Gastrocnemius medialis (tissue), 4 donors: ENCODE data around the gene PDIA4. TPM values are rescaled to one million over a fixed set of nuclear protein-coding genes. Genes with fewer than 3 reads are reported as not detected.

Source experiments
- ATAC-seq, 2 donors: fragments of 150-250 bp; one replicate each; pipeline ENCODE4 v1.9.1; 2016
- DNase-seq, 2 donors: peaks; one replicate each; pipeline ENCODE4 v3.0.0-alpha.2; 2019
- H3K27ac ChIP-seq, 4 donors: fragments of 200-600 bp; sonication (generic); 1 replicate in 1 of 4; 2 replicates in 3 of 4; pipeline ENCODE4 v1.5.1; 2016 to 2018; ENCODE audit warnings: mild to moderate bottlenecking in 2 of 4, moderate library complexity in 1 of 4
- H3K27me3 ChIP-seq, 3 donors: fragments of 200-600 bp; sonication (generic) in 2 of 3; 1 replicate in 1 of 3; 2 replicates in 2 of 3; pipeline versions ENCODE4 v1.5.1 to v1.6.0; 2016 to 2019; ENCODE audit warnings: mild to moderate bottlenecking in 1 of 3, moderate library complexity in 1 of 3
- H3K36me3 ChIP-seq, 2 donors: fragments of 200-600 bp; sonication (generic) in 1 of 2; one replicate each; pipeline ENCODE4 v1.5.1; 2017 to 2018
- H3K4me1 ChIP-seq, 2 donors: fragments of 200-600 bp; sonication (generic) in 1 of 2; one replicate each; pipeline ENCODE4 v1.5.1; 2016 to 2017; ENCODE audit warnings: mild to moderate bottlenecking in 2 of 2
- H3K4me3 ChIP-seq, 4 donors: fragments of 200-600 bp; sonication (generic) in 3 of 4; 1 replicate in 1 of 4; 2 replicates in 3 of 4; pipeline ENCODE4 v1.5.1; 2016 to 2019; ENCODE audit warnings: mild to moderate bottlenecking in 2 of 4
- H3K9me3 ChIP-seq, 3 donors: fragments of 200-600 bp; sonication (generic) in 2 of 3; 1 replicate in 1 of 3; 2 replicates in 2 of 3; pipeline ENCODE4 v1.5.1; 2016 to 2019
- CTCF ChIP-seq, 5 experiments: fragments of 450-650 bp in 3 of 5; fragments of 200-600 bp in 2 of 5; sonication (generic) in 2 of 5; IDR thresholded peaks in 4 of 5; conservative IDR thresholded peaks in 1 of 5; 1 replicate in 4 of 5; 2 replicates in 1 of 5; pipeline ENCODE4 v1.5.1; 2016 to 2019; ENCODE audit warnings: antibody characterized with exemption in 5 of 5, mild to moderate bottlenecking in 3 of 5, moderate library complexity in 3 of 5
- POLR2A ChIP-seq, 2 donors: fragments of 450-650 bp; IDR thresholded peaks; one replicate each; pipeline ENCODE4 v1.6.1; 2017; ENCODE audit warnings: antibody characterized with exemption in 2 of 2, mild to moderate bottlenecking in 2 of 2, moderate library complexity in 2 of 2
- in situ Hi-C, 4 donors: fragments of 200-750 bp; cut with MboI; loops; one replicate each; pipeline versions ENCODE4 v1.15.0 to v1.8.0; 2017; ENCODE audit warnings: low sequenced_read_pairs in 4 of 4
- intact Hi-C: fragments of 100-400 bp; cut with DNase I; formaldehyde crosslinking; loops from one replicate; pipeline ENCODE4 v1.15.1; 2023; ENCODE audit warnings: low total_unique reads
- total RNA-seq, 4 donors: library from RNA; depleted of rRNA; stranded (reverse); fragments of >200 nt; gene quantifications; one replicate each; pipeline versions ENCODE4 v1.1.0 to v1.2.3, GENCODE V29; 2016

PDIA4 gene
- total RNA-seq, 4 donors from 2014 or later, result 10.8 to 19.6 (median 14.2) TPM

DNA sequence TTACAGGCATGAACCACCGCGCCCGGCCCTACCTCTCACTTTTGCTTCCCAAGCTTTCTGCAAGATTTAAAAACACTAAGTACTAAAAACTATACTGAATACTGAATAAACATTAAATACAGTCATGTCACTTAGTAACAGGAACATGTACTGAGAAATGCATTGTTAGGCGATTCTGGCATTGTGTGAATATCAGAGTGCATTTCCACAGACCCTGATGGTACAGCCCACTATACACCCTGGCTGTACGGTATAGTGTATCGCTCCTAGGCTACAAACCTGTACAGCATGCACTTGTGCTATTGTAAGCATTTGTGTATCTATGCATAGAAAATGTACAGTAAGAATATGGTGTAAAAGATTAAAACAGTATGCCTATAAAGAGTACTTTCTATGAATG is 29.1 kb downstream of the PDIA4 start:
- in situ Hi-C loops (no loop called here), intact Hi-C loops (no loop called here)

DNA sequence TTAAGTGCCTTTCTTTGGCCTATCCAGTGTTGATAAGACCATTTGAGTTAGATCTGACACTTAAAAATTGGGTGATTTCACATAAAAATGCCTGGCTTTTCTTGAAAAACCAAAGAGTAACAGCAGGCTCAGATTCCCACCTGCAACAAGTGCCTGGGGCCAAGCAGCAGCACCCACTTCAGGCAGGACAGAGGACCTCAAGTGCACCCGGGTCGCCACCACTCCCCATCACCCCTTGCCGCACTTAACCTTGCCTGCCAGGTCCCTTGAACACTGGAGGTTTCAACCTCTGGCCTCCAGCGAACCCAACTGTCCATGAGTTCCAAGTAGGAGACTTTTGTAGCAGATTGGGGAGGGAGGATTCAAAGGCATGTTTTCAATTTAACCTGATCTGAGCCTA is 30.8 kb downstream of the PDIA4 start:
- no peak overlapping the region for H3K4me3 ChIP-seq
- in situ Hi-C loops (no loop called here), intact Hi-C loops (no loop called here)
- no peaks in the 10 kb centered on the region for H3K9me3 ChIP-seq
- no peaks in the 10 kb centered on the region for H3K4me1 ChIP-seq
- H3K27ac ChIP-seq, result no peak overlapping the region
- TF ChIP-seq CTCF (IDR thresholded peaks at IDR 0.05 in 4 of 5, conservative IDR thresholded peaks at IDR 0.05 in 1 of 5) (no peak), POLR2A (IDR thresholded peaks at IDR 0.05) (no peak)
- no peak for DNase-seq
- H3K27me3 ChIP-seq, result no peaks in the 10 kb centered on the region
- no peaks in the 10 kb centered on the region for H3K36me3 ChIP-seq
- no peak for ATAC-seq

More for the DNA sequence above, 29.1 kb downstream of the PDIA4 start:
- Histone ChIP-seq H3K9me3 (no peaks in the 10 kb centered on the region), H3K4me1 (no peaks in the 10 kb centered on the region), H3K36me3 (peaks cover 0 to 14% of the 10 kb centered on the region in 2 donors), H3K27me3 (no peaks in the 10 kb centered on the region), H3K4me3 (no peak overlapping the region), H3K27ac (no peak overlapping the region)
- no peak for ATAC-seq
- TF ChIP-seq CTCF (IDR thresholded peaks at IDR 0.05 in 4 of 5, conservative IDR thresholded peaks at IDR 0.05 in 1 of 5) (no peak), POLR2A (IDR thresholded peaks at IDR 0.05) (no peak)
- DNase-seq, result no peak

GRCh38 chr7:148994576-148994975 is 33.7 kb downstream of the PDIA4 start:
- no peaks in the 10 kb centered on the region for H3K36me3 ChIP-seq
- intact Hi-C loops, result no loop called here
- no peaks in the 10 kb centered on the region for H3K9me3 ChIP-seq
- DNase-seq (no peak), ATAC-seq (no peak)
- no peaks in the 10 kb centered on the region for H3K27me3 ChIP-seq
- no peak overlapping the region for H3K4me3 ChIP-seq
- H3K4me1 ChIP-seq, result no peaks in the 10 kb centered on the region
- H3K27ac ChIP-seq, result no peak overlapping the region
- in situ Hi-C loops, result no loop called here
- TF ChIP-seq POLR2A (IDR thresholded peaks at IDR 0.05) (no peak), CTCF (IDR thresholded peaks at IDR 0.05 in 4 of 5, conservative IDR thresholded peaks at IDR 0.05 in 1 of 5) (no peak)

- in situ Hi-C loops (no loop called here), intact Hi-C loops (no loop called here)
- no peak for DNase-seq
- Histone ChIP-seq H3K9me3 (no peaks in the 10 kb centered on the region), H3K4me3 (no peak overlapping the region), H3K27me3 (no peaks in the 10 kb centered on the region), H3K27ac (no peak overlapping the region), H3K36me3 (no peaks in the 10 kb centered on the region), H3K4me1 (peaks cover 2 to 4% of the 10 kb centered on the region in 2 donors)
- TF ChIP-seq CTCF (IDR thresholded peaks at IDR 0.05 in 4 of 5, conservative IDR thresholded peaks at IDR 0.05 in 1 of 5) (no peak), POLR2A (IDR thresholded peaks at IDR 0.05) (no peak)
- no peak for ATAC-seq
Observed at GRCh38 chr7:148993193-148993592, 35.1 kb downstream of the PDIA4 start.

DNA sequence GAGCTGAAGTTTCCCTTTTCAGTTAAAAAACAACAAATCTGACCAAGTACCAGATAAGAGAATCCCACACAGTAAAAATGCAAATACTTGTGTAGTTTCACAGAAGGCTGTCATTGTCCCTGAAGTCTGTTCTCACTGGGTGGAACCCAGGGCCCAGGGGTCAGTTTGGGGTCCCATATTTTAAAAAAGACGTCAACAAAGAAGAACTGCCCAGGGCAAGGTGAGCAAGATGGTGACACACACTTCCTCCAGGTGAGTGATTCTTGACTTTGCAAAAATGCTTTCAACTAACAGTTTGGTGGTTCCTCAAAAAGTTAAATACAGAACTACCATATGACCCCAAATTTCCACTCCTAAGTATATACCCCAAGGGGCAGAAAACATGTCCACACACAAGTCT is 36.8 kb downstream of the PDIA4 start:
- H3K27me3 ChIP-seq, result no peaks in the 10 kb centered on the region
- peaks cover 7 to 8% of the 10 kb centered on the region in 2 donors for H3K4me1 ChIP-seq
- no peak overlapping the region for H3K27ac ChIP-seq
- no peaks in the 10 kb centered on the region for H3K9me3 ChIP-seq
- TF ChIP-seq POLR2A (IDR thresholded peaks at IDR 0.05), result no peak
- no peak for TF ChIP-seq CTCF (IDR thresholded peaks at IDR 0.05 in 4 of 5, conservative IDR thresholded peaks at IDR 0.05 in 1 of 5)
- ATAC-seq (no peak), DNase-seq (no peak)
- no peak overlapping the region for H3K4me3 ChIP-seq
- no peaks in the 10 kb centered on the region for H3K36me3 ChIP-seq
- intact Hi-C loops, result no loop called here
- in situ Hi-C loops, result no loop called here
